DMS 273 treated with DMSO at 0.1 percent for 48 hours (cell line): ENCODE results near the gene TASOR.
"Not testable (repeated sequence)": the region's sequence is repeated elsewhere in the genome, so short reads cannot be mapped to it uniquely, and the experiment has no call there.

ENCODE experiments used
- DNase-seq: peaks from one replicate; lab custom pipeline; 2025; lab: John Stamatoyannopoulos, UW

TASOR gene, protein sequence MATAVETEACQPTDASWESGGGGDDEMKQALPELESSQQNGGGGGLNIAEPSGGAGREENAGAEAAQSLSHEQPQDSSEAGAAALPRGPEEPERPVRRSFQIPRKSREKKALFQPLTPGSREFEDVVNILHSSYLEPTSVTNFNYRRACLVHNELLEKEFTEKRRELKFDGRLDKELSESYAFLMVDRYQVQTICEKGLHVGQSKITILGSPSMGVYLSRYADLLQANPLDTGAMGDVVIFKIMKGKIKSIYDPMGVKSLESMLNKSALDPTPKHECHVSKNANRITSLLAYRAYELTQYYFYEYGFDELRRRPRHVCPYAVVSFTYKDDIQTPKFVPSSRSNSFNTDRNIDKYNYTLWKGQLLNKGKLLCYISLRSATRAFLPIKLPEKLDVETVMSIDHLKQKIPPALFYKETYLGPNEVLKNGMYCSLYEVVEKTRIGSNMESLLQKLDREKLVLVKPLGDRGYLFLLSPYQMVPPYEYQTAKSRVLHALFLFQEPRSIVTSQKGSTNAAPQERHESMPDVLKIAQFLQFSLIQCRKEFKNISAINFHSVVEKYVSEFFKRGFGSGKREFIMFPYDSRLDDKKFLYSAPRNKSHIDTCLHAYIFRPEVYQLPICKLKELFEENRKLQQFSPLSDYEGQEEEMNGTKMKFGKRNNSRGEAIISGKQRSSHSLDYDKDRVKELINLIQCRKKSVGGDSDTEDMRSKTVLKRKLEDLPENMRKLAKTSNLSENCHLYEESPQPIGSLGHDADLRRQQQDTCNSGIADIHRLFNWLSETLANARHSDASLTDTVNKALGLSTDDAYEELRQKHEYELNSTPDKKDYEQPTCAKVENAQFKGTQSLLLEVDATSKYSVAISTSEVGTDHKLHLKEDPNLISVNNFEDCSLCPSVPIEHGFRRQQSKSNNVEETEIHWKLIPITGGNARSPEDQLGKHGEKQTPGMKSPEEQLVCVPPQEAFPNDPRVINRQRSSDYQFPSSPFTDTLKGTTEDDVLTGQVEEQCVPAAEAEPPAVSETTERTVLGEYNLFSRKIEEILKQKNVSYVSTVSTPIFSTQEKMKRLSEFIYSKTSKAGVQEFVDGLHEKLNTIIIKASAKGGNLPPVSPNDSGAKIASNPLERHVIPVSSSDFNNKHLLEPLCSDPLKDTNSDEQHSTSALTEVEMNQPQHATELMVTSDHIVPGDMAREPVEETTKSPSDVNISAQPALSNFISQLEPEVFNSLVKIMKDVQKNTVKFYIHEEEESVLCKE (N-terminal part only)

DNA sequence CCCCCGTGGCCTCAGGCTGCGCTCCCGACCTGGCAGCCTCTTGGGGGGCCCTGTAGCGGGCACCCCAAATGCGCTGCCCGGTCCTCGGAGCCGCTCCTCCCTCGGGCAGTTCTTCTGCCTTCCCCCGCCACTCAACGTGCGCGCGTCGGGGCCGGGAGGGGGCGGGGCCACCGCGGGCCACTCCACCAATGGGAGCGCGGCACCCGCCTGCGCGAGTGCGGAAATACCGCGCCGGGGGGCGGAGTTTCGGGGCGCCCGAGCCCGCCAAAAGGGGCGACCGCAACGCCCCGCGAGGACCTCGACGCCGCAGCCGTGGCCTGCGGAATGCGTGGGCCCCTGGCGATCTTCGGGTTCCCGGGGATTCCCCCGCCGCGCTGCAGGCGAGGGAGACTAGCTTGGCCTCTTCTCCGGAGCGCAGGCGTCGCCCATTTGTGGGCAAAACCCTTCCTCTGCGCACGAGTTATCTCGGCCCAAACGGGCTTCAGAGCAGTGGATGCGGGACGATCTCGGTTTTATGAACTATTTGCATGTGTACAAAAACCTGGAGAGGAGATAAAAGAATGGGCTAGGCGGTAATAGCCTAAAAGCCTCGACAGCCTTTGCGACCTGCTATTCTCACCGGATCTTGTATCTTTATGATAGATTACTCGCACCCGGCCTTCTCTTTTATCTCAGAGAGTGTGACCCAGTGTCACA, at the start of gene TASOR:
TASOR (minus strand) TSS at position 144 of the 696 bp plus-strand sequence. CDS start 259 bp downstream, outside the sequence.
- DNase-seq, result no peak

DNA sequence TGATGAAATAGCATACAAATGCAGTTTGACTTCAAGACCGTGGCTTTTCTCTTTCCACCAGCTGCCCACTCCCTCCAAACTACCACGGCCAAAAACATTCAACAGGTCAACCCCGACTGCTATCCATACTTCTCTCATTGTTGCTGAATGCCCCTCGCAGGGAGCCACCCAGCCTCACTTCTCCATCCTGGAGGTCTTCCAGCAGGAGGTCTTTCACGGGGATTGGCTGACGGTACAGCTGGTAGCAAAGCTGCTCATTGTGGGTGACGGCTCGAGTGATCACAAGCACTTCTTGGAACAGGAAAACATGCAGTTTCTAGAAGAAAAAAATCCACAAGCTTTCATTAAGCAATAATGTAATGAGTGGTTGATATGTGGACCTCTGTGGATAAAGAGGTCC, 49.0 kb upstream of the TASOR start:
- no peak for DNase-seq

DNA sequence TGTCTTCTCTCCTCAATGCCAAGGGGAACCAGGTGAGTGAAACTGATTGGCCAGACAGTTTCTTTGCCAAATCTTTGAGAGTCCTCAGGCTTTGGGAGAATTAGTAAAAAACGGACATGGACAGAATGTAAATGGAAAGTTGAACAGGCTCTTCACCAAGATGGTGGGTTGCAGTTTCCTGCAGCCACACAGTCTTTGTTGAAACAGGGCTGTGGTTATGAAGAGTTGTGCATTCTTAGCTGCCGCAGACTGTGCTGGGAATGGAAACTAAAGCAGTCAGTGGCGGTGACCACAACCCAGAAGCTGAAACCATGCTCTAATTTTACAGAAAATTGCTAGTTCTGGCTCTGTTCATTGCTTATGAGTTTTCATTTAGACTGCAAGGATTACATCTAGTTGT, 42.1 kb upstream of the TASOR start:
- no peak for DNase-seq

DNA sequence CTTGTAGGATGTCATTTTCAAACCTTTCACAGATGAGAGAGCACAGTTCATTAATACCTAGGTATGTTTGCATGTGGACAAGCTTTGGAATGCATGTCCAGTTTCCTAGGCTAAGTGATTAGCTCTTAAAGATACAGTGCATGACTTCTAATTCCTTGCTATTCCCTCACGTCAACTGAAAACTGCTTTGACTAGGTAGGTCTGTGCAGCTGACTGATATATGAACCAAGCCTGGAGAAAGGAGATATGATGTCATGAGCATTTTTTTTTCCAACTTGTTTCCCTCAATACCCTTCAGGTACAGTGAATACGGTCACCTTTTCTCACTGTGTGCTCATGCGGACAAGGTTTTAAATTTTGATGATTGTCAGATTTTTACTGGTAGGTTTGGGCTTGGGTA, 41.6 kb upstream of the TASOR start:
- DNase-seq, result no peak

DNA sequence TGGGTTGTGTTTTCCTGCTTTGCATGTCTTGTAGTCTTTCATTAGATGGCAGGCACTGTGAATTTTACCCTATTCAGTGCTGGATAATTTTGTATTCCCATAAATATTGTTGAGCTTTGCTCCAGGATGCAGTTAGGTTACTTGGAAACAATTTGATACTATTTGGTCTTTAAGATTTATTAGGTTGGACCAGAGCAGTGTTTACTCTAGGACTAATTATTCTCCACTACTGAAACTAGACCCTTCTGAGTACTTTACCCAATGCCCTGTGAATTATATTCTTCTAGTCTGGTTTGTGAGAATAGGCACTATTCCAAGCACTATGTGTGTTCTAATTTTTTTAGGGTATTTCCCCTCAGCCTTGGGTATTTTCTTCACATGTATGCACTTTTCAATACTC, 37.8 kb upstream of the TASOR start:
- DNase-seq, result no peak

DNA sequence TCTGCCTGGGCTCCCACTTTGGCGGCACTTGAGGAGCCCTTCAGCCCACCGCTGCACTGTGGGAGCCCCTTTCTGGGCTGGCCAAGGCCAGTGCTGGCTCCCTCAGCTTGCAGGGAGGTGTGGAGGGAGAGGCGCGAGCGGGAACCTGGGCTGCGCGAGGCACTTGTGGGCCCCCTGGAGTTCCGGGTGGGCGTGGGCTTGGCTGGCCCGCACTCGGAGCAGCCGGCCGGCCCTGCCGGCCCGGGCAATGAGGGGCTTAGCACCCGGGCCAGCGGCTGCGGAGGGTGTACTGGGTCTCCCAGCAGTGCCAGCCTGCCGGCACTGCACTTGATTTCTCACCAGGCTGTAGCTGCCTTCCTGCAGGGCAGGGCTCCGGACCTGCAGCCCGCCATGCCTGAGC, 35.7 kb upstream of the TASOR start:
- DNase-seq, result not testable (repeated sequence)

DNA sequence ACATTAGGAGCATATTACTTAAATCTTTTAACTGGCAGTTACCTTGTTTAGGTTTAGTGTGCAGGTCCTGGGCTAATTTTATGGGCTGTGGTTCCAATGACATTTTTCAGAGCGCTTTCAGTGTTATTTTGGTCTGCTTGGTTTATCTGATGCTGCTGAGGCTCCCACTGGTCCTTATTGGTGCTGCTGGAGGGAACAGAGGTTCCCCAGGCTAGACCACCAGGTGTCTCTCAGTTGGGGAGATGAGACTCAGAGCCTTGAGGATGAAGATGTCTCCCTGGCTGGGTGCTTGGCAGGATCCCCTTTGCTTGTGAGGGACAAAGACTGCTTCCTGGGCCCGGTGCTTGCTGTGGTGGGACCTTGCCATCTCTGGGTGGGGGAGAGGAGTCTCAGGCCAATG, 28.3 kb upstream of the TASOR start:
- no peak for DNase-seq

DNA sequence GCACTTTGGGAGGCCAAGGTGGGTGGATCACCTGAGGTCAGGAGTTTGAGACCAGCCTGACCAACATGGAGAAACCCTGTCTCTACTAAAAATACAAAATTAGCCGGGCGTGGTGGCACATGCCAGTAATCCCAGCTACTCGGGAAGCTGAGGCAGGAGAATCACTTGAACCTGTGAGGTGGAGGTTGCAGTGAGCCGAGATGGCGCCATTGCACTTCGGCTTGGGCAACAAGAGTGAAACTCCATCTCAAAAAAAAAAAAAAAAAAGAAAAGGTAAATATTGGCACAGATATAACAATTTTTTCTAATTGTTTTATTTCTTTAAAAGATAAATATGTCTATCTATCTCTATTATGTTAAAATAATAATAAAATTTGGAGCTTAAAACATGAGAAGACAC, 24.3 kb upstream of the TASOR start:
- not testable (repeated sequence) for DNase-seq

DNA sequence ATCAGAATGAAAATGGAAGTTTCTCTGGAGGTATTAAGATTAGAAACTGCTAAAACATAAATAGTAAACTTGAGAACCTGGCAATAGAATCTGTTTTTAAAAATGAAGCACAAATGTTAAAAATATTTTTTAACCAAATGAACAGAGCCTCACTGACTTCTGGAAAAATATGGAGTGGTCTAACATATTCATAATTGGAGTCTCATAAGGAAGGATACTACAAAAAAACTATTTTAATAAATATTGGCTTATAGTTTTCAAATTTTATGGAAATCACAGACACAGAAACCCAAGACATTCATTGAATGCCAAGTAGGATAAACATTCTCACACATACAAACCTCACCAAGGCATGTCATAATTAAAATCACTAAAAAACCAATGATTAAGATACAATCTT, 23.6 kb upstream of the TASOR start:
- no peak for DNase-seq

DNA sequence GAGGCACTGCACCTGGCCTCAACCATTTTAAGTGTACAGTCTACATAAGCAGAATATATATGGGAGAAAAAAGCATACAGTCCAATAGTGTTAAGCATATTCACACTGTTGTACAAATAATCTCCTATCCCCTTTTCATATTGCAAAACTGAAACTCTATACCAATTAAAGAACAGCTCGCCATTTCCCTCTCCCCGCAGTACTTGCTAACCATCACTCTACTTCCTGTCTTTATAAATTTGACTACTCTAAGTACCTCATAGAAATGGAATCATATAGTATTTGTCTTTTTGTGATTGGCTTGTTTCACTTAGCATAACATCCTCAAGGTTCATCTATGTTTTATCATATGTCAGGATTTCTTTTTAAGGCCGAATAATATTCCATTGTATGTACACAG, 21.6 kb upstream of the TASOR start:
- no peak for DNase-seq

DNA sequence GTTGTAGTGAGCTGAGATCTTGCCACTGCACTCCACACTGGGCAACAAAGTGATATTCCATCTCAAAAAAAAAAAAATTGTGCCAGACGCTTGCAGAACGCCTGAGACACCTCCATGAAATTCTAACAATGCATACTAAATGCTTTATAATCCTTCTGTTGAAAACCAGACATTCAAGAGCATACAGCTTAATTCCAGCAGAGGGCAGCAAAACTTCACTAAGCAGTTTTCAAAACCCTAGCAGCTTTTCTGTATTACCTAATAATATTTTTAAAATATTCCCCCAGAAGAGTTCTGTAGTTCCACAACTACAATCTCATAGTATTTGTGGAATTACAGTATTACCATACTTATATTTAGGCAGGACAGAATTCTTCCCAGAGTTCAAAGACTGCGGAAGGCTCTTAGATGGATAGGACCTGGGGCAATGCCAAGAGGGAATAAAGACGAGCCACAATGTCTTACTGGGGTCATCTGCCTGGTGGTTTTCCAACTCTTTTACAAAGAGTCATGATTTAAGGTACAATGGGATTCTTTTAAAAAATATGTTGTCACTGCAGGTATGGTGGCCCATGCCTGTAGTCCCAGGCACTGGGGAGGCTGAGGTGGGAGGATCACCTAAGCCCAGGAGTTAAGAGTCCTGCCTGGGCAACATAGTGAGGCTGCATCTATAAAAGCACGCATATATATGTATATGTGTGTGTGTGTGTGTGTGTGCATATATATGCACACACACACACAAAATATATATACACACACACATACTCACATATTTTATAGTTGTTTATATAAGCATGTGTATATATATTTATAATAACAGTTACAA, 19.6 kb upstream of the TASOR start:
- peak; percentile 28 for DNase-seq

DNA sequence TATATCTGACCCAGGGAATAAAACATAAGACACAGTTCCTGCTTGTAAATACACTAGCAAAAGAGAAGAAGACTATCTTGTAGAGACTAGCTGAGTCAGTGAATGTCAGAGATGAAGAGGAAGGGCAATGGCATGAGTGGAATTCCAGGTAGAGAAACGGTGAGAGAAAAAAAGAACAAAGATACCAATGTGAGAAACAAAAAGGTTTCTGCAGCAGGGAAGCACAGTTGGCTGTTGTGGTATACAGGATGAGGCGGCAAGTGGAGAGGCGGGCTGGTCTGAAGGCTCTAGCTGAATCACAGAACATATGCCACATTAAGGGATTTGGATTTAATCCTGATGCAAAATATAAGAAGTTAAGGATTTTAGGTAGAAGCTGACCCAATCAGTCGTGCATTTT, 17.1 kb upstream of the TASOR start:
- DNase-seq, result no peak

DNA sequence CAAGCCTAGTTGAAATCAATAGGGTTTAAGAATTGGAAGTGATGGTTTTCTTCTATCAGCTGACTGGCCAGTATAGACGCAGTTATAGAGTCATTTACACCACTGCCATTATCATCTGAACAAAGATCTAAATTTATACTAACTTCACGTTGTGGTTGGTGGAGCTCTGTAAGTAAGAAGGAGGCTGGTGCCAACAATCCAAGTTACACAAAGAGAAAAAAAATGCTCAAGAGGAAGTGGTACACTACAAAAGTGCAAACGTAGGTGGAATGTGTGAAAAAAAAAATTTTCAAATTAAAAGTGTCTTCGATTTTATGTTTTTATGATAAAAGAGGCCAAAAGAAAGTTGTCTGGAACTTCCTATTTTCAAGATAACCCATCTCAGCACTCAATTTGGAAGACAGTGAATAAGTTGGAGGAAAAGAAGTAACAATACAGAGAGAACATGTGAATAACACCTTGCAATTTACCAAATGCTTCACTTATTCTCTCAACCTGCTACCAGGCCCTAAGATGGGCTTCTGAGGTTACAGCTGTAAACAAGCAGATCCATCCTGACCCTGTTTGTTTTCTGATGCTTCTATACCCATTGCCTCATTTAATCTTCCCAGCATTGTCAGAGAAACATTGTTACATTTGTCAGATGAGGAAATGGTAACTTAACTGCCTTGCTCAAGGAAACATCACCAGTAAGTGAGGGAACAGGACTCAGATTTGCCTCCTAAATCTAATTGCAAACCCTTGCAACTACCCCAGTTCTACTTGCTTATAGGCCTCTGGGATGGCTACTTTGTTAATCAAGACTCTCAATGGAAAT, 12.0 kb upstream of the TASOR start:
- no peak for DNase-seq

DNA sequence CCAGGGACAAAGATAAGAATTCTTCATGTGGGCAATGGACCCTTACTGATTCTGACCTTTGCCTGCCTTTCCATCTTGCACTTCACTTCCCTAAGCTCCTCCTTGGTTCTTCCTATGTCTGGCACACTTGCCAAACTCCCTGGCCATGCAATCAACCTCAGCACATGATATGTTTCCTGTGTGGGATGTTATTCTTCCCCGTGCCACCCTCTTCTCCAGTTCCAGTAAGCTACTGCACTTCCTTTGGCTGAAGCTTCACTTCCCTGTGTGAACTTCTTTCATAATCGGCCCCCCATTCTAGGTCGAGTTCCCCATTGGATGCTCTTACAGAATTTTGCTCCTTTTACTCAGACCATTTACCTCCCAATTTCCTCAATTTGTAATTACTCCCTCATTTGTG, 10.7 kb upstream of the TASOR start:
- DNase-seq, result no peak

DNA sequence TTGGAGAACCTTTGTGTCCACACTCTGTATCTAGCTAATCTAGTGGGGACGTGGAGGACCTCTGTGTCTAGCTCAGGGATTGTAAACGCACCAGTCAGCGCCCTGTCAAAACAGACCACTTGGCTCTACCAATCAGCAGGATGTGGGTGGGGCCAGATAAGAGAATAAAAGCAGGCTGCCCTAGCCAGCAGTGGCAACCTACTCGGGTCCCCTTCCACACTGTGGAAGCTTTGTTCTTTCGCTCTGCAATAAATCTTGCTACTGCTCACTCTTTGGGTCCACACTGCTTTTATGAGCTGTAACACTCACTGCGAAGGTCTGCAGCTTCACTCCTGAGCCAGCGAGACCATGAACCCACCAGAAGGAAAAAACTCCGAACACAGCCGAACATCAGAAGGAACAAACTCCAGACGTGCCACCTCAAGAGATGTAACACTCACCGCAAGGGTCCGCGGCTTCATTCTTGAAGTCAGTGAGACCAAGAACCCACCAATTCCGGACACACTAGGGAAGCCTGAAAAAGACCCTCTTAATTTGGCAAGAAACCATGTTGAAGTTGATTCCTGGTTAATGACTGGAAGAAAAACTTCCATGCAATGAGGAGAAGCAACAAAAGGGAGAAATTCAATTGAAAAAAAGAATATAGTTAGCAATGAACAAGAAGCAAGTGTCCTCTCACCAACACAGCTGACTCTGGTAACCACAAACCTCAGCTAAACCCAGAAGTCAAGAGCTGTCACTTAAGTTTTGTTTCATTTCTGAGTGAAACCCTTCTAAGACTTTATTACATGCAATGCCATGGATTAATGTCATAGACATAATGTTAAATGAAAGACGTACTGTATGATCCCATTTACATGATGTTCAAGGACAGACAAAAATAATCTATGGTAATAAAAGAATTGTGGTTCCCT, 9.7 kb upstream of the TASOR start:
- DNase-seq, result not testable (repeated sequence)

DNA sequence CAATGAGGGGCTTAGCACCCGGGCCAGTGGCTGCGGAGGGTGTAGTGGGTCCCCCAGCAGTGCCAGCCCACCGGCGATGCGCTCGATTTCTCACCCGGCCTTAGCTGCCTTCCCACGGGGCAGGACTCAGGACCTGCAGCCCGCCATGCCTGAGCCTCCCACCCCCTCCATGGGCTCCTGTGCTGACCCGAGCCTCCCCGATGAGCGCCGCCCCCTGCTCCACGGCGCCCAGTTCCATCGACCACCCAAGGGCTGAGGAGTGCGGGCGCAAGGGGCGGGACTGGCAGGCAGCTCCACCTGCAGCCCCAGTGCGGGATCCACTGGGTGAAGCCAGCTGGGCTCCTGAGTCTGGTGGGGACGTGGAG, 8.9 kb upstream of the TASOR start:
- DNase-seq, result not testable (repeated sequence)

DNA sequence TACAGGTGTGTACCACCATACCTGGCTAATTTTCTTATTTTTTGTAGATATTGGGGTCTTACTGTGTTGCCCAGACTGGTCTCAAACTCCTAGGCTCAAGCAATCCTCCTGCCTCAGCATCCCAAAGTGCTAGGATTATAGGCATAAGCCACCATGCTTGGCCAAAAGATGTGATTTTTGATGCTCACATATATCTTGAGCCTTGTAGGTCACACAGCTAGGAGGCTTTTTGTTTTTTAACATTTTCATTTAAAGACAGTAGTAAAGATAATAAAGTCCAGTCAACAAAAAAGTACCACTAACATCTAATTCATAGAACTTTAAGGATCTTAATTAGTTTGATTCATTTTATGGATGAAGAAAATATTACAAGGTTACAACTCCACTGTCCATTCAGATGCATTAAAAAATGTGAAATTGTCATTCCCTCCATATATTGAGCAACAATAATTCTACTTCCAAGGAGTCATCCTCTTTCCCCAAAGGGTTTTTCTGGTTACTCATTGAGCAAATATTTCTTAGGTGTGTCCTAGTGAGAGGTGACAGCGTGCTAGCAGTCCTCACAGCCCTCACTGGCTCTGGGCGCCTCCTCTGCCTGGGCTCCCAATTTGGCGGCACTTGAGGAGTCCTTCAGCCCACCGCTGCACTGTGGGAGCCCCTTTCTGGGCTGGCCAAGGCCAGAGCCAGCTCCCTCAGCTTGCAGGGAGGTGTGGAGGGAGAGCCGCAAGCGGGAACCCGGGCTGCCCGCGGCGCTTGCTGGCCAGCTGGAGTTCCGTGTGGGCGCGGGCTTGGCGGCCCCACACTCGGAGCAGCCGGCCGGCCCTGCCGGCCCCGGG, 8.3 kb upstream of the TASOR start:
- DNase-seq, result no peak

DNA sequence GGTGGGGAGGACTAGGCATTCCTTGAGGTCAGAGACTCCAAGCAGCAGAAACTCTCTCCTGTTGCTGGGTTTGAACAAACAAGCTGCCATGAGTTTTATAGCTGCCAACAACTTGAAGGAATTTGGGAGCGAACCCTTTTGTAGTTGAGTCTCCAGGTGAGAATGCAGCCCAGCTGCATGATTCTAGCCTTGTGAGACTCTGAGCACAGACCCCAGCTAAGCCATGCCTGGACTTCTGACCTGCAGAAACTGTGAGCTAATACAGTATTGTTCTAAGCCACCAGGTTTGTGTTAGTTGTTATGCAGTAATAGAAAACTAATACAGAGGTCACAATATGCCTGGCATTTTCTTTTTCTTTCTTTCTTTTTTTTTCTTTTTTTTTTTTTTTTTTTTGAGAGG, 6.2 kb upstream of the TASOR start:
- no peak for DNase-seq
